Urinary bladder (tissue), 4 donors: ENCODE measurements around the gene CD6. TPM values are rescaled to one million over a fixed set of nuclear protein-coding genes. Genes with fewer than 3 reads are reported as not detected.

Experiments used
- DNase-seq: peaks from one replicate; pipeline ENCODE4 v3.0.0-alpha.2; 2015; ENCODE audit errors: extremely low spot score
- H3K27ac ChIP-seq: one replicate; pipeline ENCODE4 v1.5.1; 2013; ENCODE audit warnings: low read depth, mild to moderate bottlenecking, moderate library complexity
- H3K36me3 ChIP-seq: one replicate; pipeline ENCODE4 v1.6.1; 2013; ENCODE audit warnings: mild to moderate bottlenecking, moderate library complexity; ENCODE audit not compliant: insufficient read depth
- H3K4me1 ChIP-seq: one replicate; pipeline ENCODE4 v1.6.1; 2013; ENCODE audit warnings: mild to moderate bottlenecking, moderate library complexity; ENCODE audit not compliant: insufficient read depth
- H3K4me3 ChIP-seq: one replicate; pipeline ENCODE4 v1.5.1; 2013; ENCODE audit warnings: low read depth, low read length
- WGBS: extraction: QIAGEN DNeasy Blood & Tissue Kit; methylation state at CpG from one replicate; pipeline ENCODE4 v1.1.7; 2013; 5-methylcytosine and 5-hydroxymethylcytosine counted together
- polyA plus RNA-seq: library from polyadenylated mRNA; stranded (reverse); fragments of 200-250 nt; gene quantifications from one replicate; pipeline ENCODE4 v1.2.3, GENCODE V29; 2013
- total RNA-seq: library from RNA; depleted of rRNA; stranded (reverse); fragments of >200 nt; gene quantifications from one replicate; pipeline ENCODE4 v1.2.3, GENCODE V29; 2014
- donor health status: healthy with polysubstance abuse.
- donor health status: healthy.

Gene CD6, protein sequence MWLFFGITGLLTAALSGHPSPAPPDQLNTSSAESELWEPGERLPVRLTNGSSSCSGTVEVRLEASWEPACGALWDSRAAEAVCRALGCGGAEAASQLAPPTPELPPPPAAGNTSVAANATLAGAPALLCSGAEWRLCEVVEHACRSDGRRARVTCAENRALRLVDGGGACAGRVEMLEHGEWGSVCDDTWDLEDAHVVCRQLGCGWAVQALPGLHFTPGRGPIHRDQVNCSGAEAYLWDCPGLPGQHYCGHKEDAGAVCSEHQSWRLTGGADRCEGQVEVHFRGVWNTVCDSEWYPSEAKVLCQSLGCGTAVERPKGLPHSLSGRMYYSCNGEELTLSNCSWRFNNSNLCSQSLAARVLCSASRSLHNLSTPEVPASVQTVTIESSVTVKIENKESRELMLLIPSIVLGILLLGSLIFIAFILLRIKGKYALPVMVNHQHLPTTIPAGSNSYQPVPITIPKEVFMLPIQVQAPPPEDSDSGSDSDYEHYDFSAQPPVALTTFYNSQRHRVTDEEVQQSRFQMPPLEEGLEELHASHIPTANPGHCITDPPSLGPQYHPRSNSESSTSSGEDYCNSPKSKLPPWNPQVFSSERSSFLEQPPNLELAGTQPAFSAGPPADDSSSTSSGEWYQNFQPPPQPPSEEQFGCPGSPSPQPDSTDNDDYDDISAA
- total RNA-seq, result 0.95 TPM
- polyA plus RNA-seq, result 0.61 TPM

DNA sequence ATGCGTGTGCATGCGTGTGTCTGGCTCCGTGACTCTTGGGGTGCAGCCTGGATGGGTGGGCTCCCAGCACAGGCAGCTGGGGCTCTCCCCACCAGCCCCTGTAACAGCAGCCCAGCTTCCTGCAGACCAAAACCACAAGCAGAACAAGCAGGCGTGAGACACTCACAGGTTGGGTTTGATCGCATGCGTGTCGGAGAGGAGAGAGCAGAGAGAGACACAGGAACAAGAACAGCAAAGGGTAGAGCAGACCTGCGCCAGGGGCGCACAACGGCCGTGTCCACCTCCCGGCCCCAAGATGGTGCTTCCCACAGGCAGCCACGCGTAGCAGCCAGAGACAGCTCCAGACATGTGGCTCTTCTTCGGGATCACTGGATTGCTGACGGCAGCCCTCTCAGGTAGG lies at the start of gene CD6:
TSS of gene CD6 (plus strand) at position 161 of the 400 bp plus-strand sequence. CDS start at position 347, 186 bp downstream.
- H3K36me3 ChIP-seq, result no peaks in the 10 kb centered on the region
- no peaks in the 10 kb centered on the region for H3K4me1 ChIP-seq
- no peak within 1 kb of the TSS for H3K27ac ChIP-seq
- 83% methylated on average over 16 of the region's 16 CpGs for whole genome bisulfite sequencing
- DNase-seq, result no peak
- peak within 1 kb of the TSS; percentile 19 for H3K4me3 ChIP-seq

DNA sequence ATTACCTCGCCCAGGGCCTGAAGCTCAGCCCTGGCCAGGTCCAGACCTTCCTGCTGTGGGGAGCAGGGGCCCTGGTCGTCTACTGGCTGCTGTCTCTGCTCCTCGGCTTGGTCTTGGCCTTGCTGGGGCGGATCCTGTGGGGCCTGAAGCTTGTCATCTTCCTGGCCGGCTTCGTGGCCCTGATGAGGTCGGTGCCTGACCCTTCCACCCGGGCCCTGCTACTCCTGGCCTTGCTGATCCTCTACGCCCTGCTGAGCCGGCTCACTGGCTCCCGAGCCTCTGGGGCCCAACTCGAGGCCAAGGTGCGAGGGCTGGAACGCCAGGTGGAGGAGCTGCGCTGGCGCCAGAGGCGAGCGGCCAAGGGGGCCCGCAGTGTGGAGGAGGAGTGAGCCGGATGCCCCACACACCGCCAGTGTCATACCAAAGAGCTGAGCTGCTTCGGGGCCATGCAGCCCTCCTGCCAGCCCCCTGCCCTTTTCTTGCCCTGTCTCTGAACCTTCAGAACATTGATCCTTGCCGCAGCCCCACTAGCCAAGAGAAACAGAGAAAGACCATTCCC lies 49.6 kb upstream of the CD6 start:
- no peak overlapping the region for H3K27ac ChIP-seq
- H3K4me3 ChIP-seq, result no peak overlapping the region
- H3K4me1 ChIP-seq, result no peaks in the 10 kb centered on the region
- peaks cover 11% of the 10 kb centered on the region for H3K36me3 ChIP-seq
- WGBS, result 83% methylated on average over 23 of the region's 23 CpGs
- DNase-seq, result no peak

DNA sequence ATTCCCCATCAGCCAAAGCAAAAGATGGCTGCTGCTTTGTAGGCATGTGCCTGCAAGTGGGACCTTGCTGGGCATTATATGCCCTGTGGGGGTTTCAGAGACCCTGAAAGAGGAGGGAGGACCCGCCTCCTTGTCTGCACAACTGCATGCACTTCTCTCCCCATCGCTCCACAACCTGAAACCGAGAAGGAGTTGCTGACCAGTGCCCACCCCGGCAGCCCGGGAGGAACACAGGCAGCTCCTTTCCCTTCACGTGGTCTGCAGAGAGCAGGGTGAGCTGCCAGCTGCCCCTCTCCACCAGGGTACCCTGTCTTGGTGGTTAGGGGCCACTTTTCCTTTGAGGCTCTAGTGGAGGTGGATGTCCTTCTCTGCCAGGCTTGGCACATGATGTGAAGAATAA lies 48.6 kb upstream of the CD6 start:
- 74% methylated on average over 6 of the region's 6 CpGs for WGBS
- Histone ChIP-seq H3K4me1 (no peaks in the 10 kb centered on the region), H3K36me3 (peaks cover 11% of the 10 kb centered on the region), H3K4me3 (no peak overlapping the region), H3K27ac (no peak overlapping the region)
- no peak for DNase-seq

DNA sequence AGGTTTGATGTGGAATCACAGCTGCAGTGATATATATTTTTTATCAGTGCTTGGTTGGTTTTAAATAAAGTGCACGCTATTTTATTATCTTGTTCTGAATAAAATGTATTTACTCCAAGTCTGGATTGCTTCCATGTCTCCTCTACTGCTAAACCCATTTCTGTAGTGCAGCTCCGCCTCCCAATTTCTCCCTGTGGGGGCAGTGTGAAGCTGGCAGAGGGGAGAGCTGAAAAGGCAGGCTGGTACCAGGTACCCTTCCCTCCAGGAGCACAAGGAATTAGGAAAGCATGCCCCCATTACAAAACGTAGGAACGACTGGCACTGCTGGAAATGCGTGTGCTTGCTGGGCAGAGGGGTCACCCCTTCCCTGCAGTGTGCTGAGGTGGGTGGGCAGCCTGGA lies 48.2 kb upstream of the CD6 start:
- no peak for DNase-seq
- Histone ChIP-seq H3K27ac (no peak overlapping the region), H3K36me3 (peaks cover 11% of the 10 kb centered on the region), H3K4me1 (no peaks in the 10 kb centered on the region), H3K4me3 (no peak overlapping the region)
- 62% methylated on average over 5 of the region's 5 CpGs for WGBS

DNA sequence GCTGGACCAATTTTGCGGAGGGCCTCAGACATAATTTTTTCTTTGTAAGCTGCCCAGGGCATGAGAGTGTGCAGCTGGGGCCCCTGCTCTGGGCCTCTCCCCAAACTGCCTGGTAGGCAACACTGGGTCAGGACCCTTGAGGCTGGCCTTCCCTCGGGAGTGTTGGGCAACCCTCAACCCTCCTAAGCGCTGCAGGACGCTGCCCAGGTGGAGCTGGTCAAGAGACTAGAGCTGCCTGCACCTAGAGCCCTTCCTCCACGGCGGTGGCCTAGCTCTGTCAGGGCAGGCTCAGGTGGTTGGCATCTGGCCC lies 47.7 kb upstream of the CD6 start:
- Histone ChIP-seq H3K4me1 (no peaks in the 10 kb centered on the region), H3K4me3 (no peak overlapping the region), H3K36me3 (peaks cover 11% of the 10 kb centered on the region), H3K27ac (no peak overlapping the region)
- DNase-seq, result no peak
- 46% methylated on average over 6 of the region's 6 CpGs for WGBS

DNA sequence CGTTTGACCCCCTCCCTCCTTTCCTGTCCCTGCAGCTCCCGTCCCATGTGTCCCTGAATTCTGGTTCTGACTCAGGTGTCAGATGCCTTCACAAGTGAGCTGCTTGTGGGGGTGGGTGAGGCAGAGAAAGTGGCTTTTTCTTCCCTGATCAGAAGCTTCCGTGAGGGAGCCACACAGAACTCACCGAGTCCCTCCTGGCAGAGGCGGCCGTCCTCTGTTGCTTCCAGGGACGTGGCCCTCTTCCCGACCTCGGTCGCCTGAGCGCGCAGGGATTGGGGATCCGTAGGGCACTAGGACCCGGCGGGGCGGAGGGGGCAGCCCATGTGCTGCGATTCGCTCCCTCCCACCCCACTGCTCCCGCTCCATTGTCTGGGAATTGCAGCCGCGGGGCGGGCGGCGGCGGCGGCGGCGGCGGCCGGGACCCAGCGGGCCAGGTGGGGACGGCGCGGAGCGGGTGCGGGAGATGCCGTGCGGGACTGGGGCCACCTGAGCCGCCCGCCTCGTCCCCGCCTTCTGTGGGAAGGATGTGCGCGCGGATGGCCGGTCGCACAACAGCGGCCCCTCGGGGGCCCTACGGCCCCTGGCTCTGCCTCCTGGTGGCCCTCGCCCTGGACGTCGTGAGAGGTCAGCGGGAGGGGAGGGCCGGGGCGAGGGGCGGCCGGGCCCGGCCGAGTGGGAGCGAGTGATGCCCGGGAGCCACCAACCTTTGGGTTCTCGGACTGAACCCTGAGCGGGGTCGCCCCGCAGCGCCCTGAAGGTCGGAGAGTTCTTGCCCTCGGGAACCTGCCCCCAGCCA lies 47.2 kb upstream of the CD6 start, which contains the start of gene TMEM132A:
TSS of gene TMEM132A (plus strand) at position 351 of the 796 bp plus-strand sequence. CDS start at position 525, 174 bp downstream.
- under 1% methylated on average over 69 of the region's 69 CpGs for WGBS
- peaks cover 11% of the 10 kb centered on the region for H3K36me3 ChIP-seq
- H3K4me3 ChIP-seq, result peak within 1 kb of the TSS; percentile 49
- DNase-seq, result no peak
- H3K27ac ChIP-seq, result no peak within 1 kb of the TSS
- H3K4me1 ChIP-seq, result no peaks in the 10 kb centered on the region

DNA sequence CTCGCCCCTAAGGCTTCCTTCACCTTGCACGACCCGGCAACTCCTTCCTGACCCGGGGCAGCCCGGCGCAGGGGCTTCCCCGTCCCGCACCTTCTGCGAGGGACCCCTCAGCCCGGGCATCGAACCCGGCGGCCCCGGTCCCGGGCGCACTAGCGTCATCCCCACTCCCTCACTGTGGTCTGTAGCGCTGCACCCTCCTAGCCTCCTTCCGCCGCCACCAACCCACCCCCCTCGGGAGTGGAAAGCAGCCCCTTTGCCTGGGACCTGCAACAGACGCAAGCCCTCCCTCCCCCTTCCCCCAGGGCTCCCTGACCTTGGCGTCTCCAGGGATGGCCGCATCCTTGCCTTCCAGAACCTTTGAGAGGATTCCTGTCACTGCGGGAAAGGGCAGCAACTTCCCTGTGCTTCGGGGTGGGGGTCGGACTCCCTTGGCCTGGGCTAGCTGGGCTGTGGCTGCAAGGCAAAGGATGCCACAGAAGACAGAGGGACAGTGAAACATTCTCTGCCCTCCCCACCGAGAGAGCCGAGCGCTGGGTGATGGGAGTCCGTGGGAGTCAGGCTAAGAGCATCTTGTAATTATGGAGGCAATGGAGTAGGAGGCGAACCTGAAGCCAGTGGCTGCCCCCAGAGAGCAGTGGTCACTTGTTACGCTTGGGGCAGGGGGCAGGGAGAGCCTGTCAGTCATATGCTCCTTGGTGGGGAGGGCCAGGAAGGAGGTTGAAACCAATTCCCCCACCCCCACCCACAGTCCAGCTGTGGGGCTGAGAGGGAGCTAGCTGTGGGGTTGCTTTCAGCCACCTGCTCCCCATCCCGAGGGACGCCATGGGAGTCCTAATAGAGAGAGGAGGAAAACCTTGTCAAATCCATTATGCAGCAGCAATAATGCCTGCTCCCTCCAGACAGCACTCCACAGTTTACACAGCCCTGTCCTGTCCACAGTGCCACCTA lies 46.3 kb upstream of the CD6 start:
- Histone ChIP-seq H3K27ac (no peak overlapping the region), H3K4me3 (peak overlapping the region; percentile 49), H3K36me3 (peaks cover 11% of the 10 kb centered on the region), H3K4me1 (no peaks in the 10 kb centered on the region)
- no peak for DNase-seq
- WGBS, result 7% methylated on average over 35 of the region's 35 CpGs

DNA sequence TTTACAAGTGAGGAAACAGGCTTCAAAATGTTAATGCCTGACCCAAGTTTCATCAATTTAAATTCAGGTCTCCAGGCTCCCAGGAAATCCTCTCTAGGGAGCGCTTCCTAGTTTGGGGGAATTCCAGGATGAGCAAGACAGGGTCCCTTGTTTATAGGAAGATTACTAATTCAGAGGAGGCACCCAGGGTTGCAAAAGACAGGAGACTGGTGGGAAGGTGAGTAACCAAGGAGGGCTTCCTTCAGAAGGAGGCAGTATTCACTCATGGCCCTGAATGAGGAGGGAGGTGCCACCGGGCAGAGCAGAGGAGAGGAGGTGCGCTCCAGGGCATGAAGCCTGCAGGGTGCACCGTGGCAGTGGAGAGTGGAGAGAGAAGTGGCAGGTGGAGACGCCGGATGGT lies 45.6 kb upstream of the CD6 start:
- 77% methylated on average over 6 of the region's 6 CpGs for WGBS
- H3K4me3 ChIP-seq, result no peak overlapping the region
- peaks cover 5% of the 10 kb centered on the region for H3K36me3 ChIP-seq
- no peak for DNase-seq
- no peak overlapping the region for H3K27ac ChIP-seq
- no peaks in the 10 kb centered on the region for H3K4me1 ChIP-seq

DNA sequence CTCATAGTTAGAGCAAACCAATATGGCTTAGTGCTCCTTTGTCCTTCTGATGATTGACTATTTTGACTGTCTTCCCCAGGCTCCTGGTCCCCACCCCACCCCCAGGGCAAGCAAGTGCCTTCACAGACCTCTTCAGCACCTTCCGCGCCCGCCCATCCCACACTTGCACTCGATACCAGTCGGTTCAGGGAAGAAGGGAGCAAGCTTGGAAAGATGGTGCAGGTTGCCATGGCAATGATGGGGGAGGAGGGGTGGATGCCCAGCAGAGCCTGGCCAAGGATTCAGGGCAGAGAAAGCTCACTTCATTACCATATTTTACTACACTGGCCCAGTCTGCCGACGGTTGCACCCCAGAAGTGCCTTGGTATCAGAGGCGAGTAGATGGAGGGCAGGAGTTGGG lies 45.0 kb upstream of the CD6 start:
- H3K4me1 ChIP-seq, result no peaks in the 10 kb centered on the region
- H3K36me3 ChIP-seq, result peaks cover 4% of the 10 kb centered on the region
- DNase-seq, result no peak
- H3K27ac ChIP-seq, result no peak overlapping the region
- WGBS, result 95% methylated on average over 8 of the region's 8 CpGs
- H3K4me3 ChIP-seq, result no peak overlapping the region

DNA sequence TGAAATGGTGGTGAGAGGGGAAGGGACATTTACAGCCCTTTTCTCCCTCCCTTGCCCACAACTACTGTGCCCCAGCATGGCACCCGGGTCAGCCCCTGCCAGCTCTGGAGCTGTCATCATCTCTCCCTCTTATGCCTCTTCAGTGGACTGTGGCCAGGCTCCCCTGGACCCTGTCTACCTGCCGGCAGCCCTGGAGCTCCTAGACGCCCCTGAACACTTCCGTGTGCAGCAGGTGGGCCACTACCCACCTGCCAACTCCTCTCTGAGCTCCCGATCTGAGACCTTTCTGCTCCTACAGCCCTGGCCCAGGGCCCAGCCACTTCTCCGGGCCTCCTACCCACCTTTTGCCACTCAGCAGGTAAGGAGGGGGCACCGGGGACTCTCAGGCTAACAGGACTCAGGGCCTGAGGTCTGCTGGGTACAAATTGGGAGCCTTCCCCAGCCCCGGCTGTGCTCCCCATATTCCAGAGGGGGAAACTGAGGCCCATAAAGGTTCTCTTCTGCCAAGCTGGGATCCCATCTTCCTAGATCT lies 44.4 kb upstream of the CD6 start:
- DNase-seq, result no peak
- 92% methylated on average over 8 of the region's 8 CpGs for WGBS
- Histone ChIP-seq H3K36me3 (no peaks in the 10 kb centered on the region), H3K4me3 (no peak overlapping the region), H3K4me1 (no peaks in the 10 kb centered on the region), H3K27ac (no peak overlapping the region)

DNA sequence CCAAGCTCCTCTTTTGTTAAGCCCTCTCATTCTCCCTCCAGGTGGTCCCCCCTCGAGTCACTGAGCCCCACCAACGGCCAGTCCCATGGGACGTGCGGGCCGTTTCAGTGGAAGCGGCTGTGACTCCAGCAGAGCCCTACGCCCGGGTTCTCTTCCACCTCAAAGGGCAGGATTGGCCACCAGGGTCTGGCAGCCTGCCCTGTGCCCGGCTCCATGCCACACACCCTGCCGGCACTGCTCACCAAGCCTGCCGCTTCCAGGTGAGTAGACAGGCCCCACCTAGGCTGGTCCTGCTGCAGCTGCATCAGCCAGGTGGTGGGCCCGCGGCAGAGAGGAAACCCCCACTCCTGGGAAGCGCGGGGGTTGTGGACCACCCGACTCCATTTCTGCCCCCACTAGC lies 43.9 kb upstream of the CD6 start:
- WGBS, result 88% methylated on average over 16 of the region's 16 CpGs
- no peaks in the 10 kb centered on the region for H3K36me3 ChIP-seq
- no peak overlapping the region for H3K27ac ChIP-seq
- H3K4me3 ChIP-seq, result no peak overlapping the region
- no peaks in the 10 kb centered on the region for H3K4me1 ChIP-seq
- DNase-seq, result no peak

DNA sequence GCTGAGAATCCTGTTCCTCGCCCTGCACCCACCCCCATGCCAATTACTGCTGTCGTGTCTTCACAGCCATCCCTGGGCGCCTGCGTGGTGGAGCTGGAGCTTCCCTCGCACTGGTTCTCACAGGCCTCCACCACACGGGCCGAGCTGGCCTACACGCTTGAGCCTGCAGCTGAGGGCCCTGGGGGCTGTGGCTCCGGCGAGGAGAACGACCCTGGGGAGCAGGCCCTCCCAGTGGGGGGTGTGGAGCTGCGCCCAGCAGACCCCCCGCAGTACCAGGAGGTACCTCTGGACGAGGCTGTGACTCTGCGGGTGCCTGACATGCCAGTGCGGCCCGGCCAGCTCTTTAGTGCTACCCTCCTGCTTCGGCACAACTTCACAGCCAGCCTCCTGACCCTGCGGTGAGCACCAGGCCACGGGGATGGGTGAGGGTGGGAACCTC lies 42.9 kb upstream of the CD6 start:
- no peak overlapping the region for H3K27ac ChIP-seq
- WGBS, result 93% methylated on average over 20 of the region's 20 CpGs
- H3K36me3 ChIP-seq, result no peaks in the 10 kb centered on the region
- no peak overlapping the region for H3K4me3 ChIP-seq
- H3K4me1 ChIP-seq, result no peaks in the 10 kb centered on the region
- DNase-seq, result no peak
